Large intestine (tissue), 3 donors: ENCODE results near the gene SPRED1. TPM values are rescaled to one million over a fixed set of nuclear protein-coding genes. Genes with fewer than 3 reads are reported as not detected.
A peak's percentile ranks its signal among the peaks of the same experiment; 100 is the strongest.

Experiments
- DNase-seq, 2 donors: peaks; one replicate each; pipeline versions ENCODE4 v3.0.0 to v3.0.0-alpha.2; 2013
- H3K27ac ChIP-seq: one replicate; pipeline ENCODE4 v1.5.1; 2013; ENCODE audit warnings: low read length
- H3K27me3 ChIP-seq: 2 replicates; pipeline ENCODE4 v1.6.1; 2013; ENCODE audit warnings: low read length; ENCODE audit not compliant: control insufficient read depth, insufficient read depth
- H3K36me3 ChIP-seq: 2 replicates; pipeline ENCODE4 v1.6.1; 2013; ENCODE audit warnings: low read length; ENCODE audit not compliant: control insufficient read depth, insufficient read depth
- H3K4me1 ChIP-seq: one replicate; pipeline ENCODE4 v1.6.1; 2013; ENCODE audit warnings: low read length; ENCODE audit not compliant: control insufficient read depth, insufficient read depth
- H3K4me3 ChIP-seq: one replicate; pipeline ENCODE4 v1.5.1; 2013; ENCODE audit warnings: low read length
- H3K9me3 ChIP-seq: one replicate; pipeline ENCODE4 v1.6.1; 2013; ENCODE audit warnings: mild to moderate bottlenecking, low read depth, low read length, moderate library complexity; ENCODE audit not compliant: control insufficient read depth
- WGBS: methylation state at CpG from one replicate; pipeline ENCODE4 v1.1.5; 2013; ENCODE audit warnings: low lambda C conversion rate; ENCODE audit not compliant: insufficient coverage; 5-methylcytosine and 5-hydroxymethylcytosine counted together
- polyA plus RNA-seq: library from polyadenylated mRNA; unstranded; fragments of 120-200 nt; gene quantifications from one replicate; pipeline ENCODE4 v1.2.1, GENCODE V29; 2013

The SPRED1 gene
- polyA plus RNA-seq, 1 donor = 28.2 TPM

DNA sequence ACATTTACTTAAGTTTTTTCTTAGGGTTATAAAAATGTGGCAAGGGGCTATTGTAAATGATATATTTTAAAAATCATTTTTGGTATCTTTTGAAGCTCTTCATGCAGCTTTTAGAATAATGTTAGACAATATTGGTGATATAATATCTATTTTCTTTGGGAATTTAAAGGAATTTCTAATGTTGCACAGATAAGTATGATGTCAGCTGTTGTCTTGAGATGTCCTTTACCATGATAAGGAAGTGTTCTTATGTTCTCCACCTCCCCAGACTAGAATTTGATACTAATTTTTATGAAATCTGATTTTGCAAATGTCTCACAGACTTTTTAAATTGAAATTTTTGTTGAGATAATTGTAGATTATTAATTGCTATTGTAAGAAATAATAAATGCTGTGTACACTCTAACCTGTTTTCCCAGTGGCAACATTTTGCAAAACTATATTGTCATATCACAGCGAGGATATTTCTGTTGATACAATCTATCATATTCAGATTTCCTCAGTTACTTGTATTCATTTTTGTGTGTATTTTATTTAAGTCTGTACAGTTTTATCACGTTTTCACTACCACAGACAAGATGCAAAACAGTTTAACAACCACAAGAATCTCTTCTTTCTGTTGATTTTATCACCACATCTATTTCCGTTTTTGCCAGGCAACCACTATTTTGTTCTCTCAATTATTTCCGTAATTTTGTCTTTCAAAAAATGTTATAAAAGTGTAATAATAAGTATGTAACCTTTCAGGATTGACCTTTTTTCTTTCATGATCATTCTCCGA is 55.4 kb downstream of the SPRED1 start:
- no peaks in the 10 kb centered on the region for H3K4me1 ChIP-seq
- H3K9me3 ChIP-seq = no peaks in the 10 kb centered on the region
- H3K27ac ChIP-seq = no peak overlapping the region
- no peak for DNase-seq
- H3K4me3 ChIP-seq = no peak overlapping the region
- 96% methylated on average over 4 of the region's 5 CpGs for WGBS
- peaks cover 10% of the 10 kb centered on the region for H3K36me3 ChIP-seq
- H3K27me3 ChIP-seq = no peaks in the 10 kb centered on the region

DNA sequence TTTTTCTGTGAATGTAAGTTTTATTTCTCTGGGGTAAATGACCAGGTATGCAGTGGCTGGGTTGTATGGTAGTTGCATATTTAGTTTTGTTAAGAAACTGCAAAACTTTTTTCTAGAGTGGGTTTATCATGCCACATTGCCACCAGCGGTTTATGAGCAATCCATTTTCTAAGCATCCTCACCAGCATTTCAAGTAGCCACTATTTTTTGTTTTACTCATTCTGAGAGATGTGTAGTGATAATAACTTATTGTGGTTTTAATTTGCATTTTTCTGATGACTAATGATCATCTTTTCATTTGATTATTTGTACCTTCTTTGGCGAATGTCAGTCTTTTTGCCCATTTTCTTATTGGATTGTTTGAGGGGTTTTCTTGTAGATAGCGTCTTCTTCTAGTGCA is 56.2 kb downstream of the SPRED1 start:
- DNase-seq = no peak
- Histone ChIP-seq H3K4me3 (no peak overlapping the region), H3K36me3 (peaks cover 10% of the 10 kb centered on the region), H3K27ac (no peak overlapping the region), H3K9me3 (no peaks in the 10 kb centered on the region), H3K4me1 (no peaks in the 10 kb centered on the region), H3K27me3 (no peaks in the 10 kb centered on the region)
- WGBS = 100% methylated on average over 1 of the region's 3 CpGs

DNA sequence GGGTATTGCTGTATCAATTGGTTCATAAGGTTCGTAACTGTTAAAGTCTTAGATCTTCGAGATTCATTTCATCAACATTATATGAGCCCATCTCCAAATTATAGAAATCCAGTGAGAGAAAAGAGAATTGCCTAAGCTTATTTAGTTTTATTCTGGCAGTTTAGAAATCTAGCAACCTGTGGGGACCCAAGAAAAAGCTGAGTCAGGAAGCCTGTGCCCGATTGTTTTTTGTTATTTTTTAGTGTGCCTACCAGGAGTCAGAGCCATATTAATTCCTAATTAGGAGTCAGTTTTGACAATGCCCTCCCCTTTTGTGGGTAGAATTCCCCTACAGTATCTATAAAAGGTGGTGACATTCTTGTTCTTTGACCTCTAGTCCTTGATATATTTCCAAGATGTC is 59.6 kb downstream of the SPRED1 start:
- H3K27ac ChIP-seq = no peak overlapping the region

GRCh38 chr15:38316311-38316710 is 63.7 kb downstream of the SPRED1 start:
- DNase-seq = no peak
- Histone ChIP-seq H3K4me3 (no peak overlapping the region), H3K36me3 (peaks cover 6% of the 10 kb centered on the region), H3K27ac (no peak overlapping the region), H3K4me1 (no peaks in the 10 kb centered on the region), H3K9me3 (no peaks in the 10 kb centered on the region), H3K27me3 (no peaks in the 10 kb centered on the region)
- 83% methylated on average over 1 of the region's 2 CpGs for WGBS

More for the DNA sequence above, 59.6 kb downstream of the SPRED1 start:
- no peaks in the 10 kb centered on the region for H3K9me3 ChIP-seq
- peaks cover 7% of the 10 kb centered on the region for H3K36me3 ChIP-seq
- no peak overlapping the region for H3K4me3 ChIP-seq
- no peaks in the 10 kb centered on the region for H3K27me3 ChIP-seq
- no peak for DNase-seq
- WGBS = no CpG with 5 or more reads among the region's 3 CpGs
- H3K4me1 ChIP-seq = no peaks in the 10 kb centered on the region

DNA sequence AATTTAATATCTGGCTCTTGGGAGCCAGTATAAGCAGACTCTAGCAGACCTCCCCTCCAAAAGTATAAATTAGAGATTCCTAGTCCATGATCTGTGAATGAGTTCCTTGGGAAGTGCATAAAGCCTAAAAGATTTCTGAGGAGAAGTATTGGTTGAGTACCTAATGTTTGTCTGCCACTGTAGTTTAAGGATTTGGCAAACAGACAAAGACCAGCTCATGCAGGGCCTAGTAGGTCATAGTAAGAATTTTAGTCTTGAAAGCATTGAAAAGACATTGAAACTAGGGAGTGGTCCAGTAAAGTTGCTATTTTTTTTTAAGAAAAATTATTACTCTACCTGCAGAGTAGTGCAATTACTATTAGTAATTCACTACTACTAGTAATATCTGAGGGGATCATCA is 67.5 kb downstream of the SPRED1 start:
- no peaks in the 10 kb centered on the region for H3K27me3 ChIP-seq
- no peak overlapping the region for H3K27ac ChIP-seq
- H3K36me3 ChIP-seq = peaks cover 6% of the 10 kb centered on the region
- no peak overlapping the region for H3K4me3 ChIP-seq
- DNase-seq = no peak
- no peaks in the 10 kb centered on the region for H3K9me3 ChIP-seq
- H3K4me1 ChIP-seq = no peaks in the 10 kb centered on the region

- no peak overlapping the region for H3K27ac ChIP-seq
- no peaks in the 10 kb centered on the region for H3K9me3 ChIP-seq
- H3K4me1 ChIP-seq = no peaks in the 10 kb centered on the region
- peak in 1 of 2 donors; percentile 24 for DNase-seq
- no peak overlapping the region for H3K4me3 ChIP-seq
- no peaks in the 10 kb centered on the region for H3K27me3 ChIP-seq
- peaks cover 11% of the 10 kb centered on the region for H3K36me3 ChIP-seq
- 60% methylated on average over 1 of the region's 2 CpGs for WGBS
These were observed 68.2 kb downstream of the SPRED1 start for GRCh38 chr15:38320866-38321265.

DNA sequence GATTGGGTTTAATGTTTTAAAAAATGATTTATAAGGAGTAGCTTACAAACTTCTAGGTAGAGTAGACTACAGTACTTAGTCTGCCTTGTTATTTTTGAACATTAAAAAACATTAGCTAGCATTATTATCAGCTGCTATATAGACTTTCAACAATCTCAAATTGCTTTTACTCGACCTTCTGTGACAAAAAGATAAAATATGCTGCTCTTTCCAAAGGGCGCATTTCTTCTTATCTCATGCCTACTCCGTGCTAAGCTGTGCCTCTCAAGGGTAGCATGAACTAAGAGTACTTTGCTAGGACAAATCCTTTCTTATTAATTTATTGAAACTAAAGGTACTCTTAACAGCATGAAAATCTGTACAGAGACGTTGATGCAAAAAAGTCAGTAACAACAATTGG is 71.3 kb downstream of the SPRED1 start:
- no peaks in the 10 kb centered on the region for H3K4me1 ChIP-seq
- no peak overlapping the region for H3K27ac ChIP-seq
- H3K9me3 ChIP-seq = no peaks in the 10 kb centered on the region
- no peak overlapping the region for H3K4me3 ChIP-seq
- H3K27me3 ChIP-seq = no peaks in the 10 kb centered on the region
- H3K36me3 ChIP-seq = peaks cover 28% of the 10 kb centered on the region
- WGBS = no CpG with 5 or more reads among the region's 4 CpGs
- DNase-seq = peak in 1 of 2 donors; percentile 7

DNA sequence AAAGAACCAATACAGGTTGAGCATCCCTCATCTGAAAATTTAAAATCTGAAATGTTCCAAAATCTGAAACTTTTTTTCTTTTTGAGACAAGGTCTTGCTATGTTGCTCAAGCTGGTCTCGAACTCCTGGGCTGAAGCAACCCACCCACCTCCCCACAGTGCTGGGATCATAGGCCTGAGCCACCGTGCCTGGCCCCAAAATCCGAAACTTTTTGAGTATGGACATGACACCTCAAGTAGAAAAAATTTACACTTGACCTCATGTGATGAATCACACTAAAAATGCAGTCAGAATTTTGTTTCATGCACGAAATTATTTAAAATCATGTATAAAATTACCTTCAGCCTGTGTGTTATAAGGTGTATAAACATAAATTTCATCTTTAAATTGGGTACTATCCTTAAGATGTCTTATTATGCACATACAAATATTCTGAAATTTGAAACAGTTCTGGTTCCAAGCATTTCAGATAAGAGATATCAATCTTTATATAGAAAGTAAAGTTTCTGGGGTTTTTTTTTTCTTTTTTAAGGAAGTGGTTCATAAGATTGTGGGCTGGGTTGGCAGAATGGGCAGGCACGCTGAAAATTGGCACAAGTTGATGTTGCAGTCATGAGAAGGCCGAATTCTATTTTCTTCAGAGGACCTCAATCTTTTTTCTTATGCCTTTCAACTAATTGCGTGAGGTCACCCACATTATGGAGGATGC is 72.5 kb downstream of the SPRED1 start:
- Histone ChIP-seq H3K36me3 (peaks cover 23% of the 10 kb centered on the region), H3K27ac (no peak overlapping the region), H3K4me1 (no peaks in the 10 kb centered on the region), H3K9me3 (no peaks in the 10 kb centered on the region), H3K4me3 (no peak overlapping the region), H3K27me3 (no peaks in the 10 kb centered on the region)
- no peak for DNase-seq
- WGBS = 100% methylated on average over 4 of the region's 7 CpGs

DNA sequence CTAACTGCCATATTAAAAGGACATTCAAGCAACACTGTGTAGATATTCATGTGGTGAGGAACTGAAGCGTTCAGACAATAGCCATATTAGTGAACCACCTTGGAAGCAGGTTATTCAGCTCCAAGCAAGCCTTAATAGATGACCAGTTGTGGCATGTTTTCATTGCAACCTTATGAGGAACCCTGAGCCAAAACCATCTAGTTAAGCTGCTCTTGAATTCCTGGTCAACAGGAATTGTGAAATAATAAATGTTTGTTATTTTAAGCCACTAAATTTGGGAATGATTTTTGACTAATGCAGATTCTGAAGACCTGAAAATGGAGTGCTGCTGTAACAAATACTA is 73.0 kb downstream of the SPRED1 start:
- H3K4me3 ChIP-seq = no peak overlapping the region
- no peaks in the 10 kb centered on the region for H3K9me3 ChIP-seq
- no peak overlapping the region for H3K27ac ChIP-seq
- no CpG with 5 or more reads among the region's 1 CpG for WGBS
- no peak for DNase-seq
- H3K4me1 ChIP-seq = no peaks in the 10 kb centered on the region
- H3K36me3 ChIP-seq = peaks cover 23% of the 10 kb centered on the region
- no peaks in the 10 kb centered on the region for H3K27me3 ChIP-seq

GRCh38 chr15:38332711-38333110 is 80.1 kb downstream of the SPRED1 start:
- H3K27me3 ChIP-seq = no peaks in the 10 kb centered on the region
- no peaks in the 10 kb centered on the region for H3K4me1 ChIP-seq
- peaks cover 5% of the 10 kb centered on the region for H3K36me3 ChIP-seq
- DNase-seq = no peak
- H3K4me3 ChIP-seq = no peak overlapping the region
- no CpG with 5 or more reads among the region's 1 CpG for WGBS
- no peak overlapping the region for H3K27ac ChIP-seq
- H3K9me3 ChIP-seq = no peaks in the 10 kb centered on the region

DNA sequence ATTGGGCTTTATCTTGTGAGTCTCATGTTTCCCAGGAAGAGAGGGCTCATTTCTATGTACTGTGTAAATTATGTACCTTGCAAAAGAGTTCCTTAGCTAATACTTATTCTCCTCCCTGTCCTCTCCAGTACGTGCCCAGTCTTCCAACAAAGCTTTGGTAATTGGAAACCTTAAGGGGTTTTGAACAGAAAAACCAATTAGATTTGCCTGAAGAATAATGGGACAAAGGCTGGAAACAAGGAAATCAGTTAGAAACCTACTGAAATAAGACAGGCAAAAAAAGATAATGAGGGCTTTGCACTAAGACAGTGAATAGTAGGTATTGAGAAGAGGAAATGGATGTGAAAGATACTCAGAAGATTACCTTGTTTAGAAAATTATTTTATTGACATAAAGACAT is 82.5 kb downstream of the SPRED1 start:
- no peak for DNase-seq
- Histone ChIP-seq H3K9me3 (no peaks in the 10 kb centered on the region), H3K27me3 (no peaks in the 10 kb centered on the region), H3K36me3 (peaks cover 10% of the 10 kb centered on the region), H3K4me1 (no peaks in the 10 kb centered on the region), H3K4me3 (no peak overlapping the region), H3K27ac (no peak overlapping the region)
- WGBS = 71% methylated on average over 1 of the region's 1 CpG
